Gastroesophageal sphincter (tissue), 4 donors: Measurements from ENCODE around the gene CCDC185. TPM values are rescaled to one million over a fixed set of nuclear protein-coding genes. Genes with fewer than 3 reads are reported as not detected.
A peak's percentile ranks its signal among the peaks of the same experiment; 100 is the strongest.

Experiments
- ATAC-seq: fragments of 150-250 bp; one replicate; pipeline ENCODE4 v1.9.1; 2016; ENCODE audit warnings: mild to moderate bottlenecking, moderate library complexity
- H3K27ac ChIP-seq, 4 donors: fragments of 200-600 bp; sonication (generic) in 3 of 4; 1 replicate in 3 of 4; 2 replicates in 1 of 4; pipeline ENCODE4 v1.5.1; 2016 to 2019
- H3K27me3 ChIP-seq: fragments of 200-600 bp; sonication (generic); one replicate; pipeline ENCODE4 v1.5.1; 2019
- H3K36me3 ChIP-seq, 2 donors: fragments of 200-600 bp; sonication (generic); one replicate each; pipeline ENCODE4 v1.5.1; 2019; ENCODE audit warnings: control low read depth in 1 of 2
- H3K4me1 ChIP-seq, 3 donors: fragments of 200-600 bp; sonication (generic); 1 replicate in 2 of 3; 2 replicates in 1 of 3; pipeline ENCODE4 v1.5.1; 2016 to 2019; ENCODE audit warnings: control low read depth in 2 of 3
- H3K4me3 ChIP-seq, 2 donors: fragments of 200-600 bp; sonication (generic); one replicate each; pipeline ENCODE4 v1.5.1; 2019; ENCODE audit warnings: mild to moderate bottlenecking in 1 of 2, moderate library complexity in 1 of 2
- H3K9me3 ChIP-seq, 3 donors: fragments of 200-600 bp; sonication (generic); one replicate each; pipeline ENCODE4 v1.5.1; 2017 to 2019; ENCODE audit warnings: control low read depth in 2 of 3
- EP300 ChIP-seq: sonication (generic); formaldehyde crosslinking; IDR thresholded peaks from one replicate; pipeline ENCODE4 v1.6.1; 2017; ENCODE audit warnings: antibody characterized with exemption, mild to moderate bottlenecking
- POLR2A ChIP-seq, 2 donors: fragments of 450-650 bp; IDR thresholded peaks; one replicate each; pipeline ENCODE4 v1.6.1; 2017; ENCODE audit warnings: antibody characterized with exemption in 2 of 2, mild to moderate bottlenecking in 2 of 2, moderate library complexity in 1 of 2
- POLR2AphosphoS5 ChIP-seq: sonication (generic); formaldehyde crosslinking; IDR thresholded peaks from one replicate; pipeline ENCODE4 v1.6.1; 2017; ENCODE audit warnings: antibody characterized with exemption
- WGBS, 2 donors: methylation state at CpG; one replicate each; pipeline ENCODE4 v1.1.5; 2018; ENCODE audit warnings: low coverage in 1 of 2; 5-methylcytosine and 5-hydroxymethylcytosine counted together
- total RNA-seq, 4 donors: library from RNA; depleted of rRNA; stranded (reverse); fragments of >200 nt; gene quantifications; one replicate each; pipeline ENCODE4 v1.1.0, GENCODE V29; 2016
- TF ChIP-seq, protein P1 (sequence below), 4 experiments: fragments of 200-600 bp in 2 of 4; fragments of 450-650 bp in 2 of 4; sonication (generic) in 1 of 4; IDR thresholded peaks; one replicate each; pipeline ENCODE4 v1.5.1; 2017 to 2019; ENCODE audit warnings: antibody characterized with exemption in 4 of 4, mild to moderate bottlenecking in 2 of 4, moderate library complexity in 2 of 4

The CCDC185 gene
- total RNA-seq, 4 donors from 2014 or later = 0.50 TPM; not detected in 3

DNA sequence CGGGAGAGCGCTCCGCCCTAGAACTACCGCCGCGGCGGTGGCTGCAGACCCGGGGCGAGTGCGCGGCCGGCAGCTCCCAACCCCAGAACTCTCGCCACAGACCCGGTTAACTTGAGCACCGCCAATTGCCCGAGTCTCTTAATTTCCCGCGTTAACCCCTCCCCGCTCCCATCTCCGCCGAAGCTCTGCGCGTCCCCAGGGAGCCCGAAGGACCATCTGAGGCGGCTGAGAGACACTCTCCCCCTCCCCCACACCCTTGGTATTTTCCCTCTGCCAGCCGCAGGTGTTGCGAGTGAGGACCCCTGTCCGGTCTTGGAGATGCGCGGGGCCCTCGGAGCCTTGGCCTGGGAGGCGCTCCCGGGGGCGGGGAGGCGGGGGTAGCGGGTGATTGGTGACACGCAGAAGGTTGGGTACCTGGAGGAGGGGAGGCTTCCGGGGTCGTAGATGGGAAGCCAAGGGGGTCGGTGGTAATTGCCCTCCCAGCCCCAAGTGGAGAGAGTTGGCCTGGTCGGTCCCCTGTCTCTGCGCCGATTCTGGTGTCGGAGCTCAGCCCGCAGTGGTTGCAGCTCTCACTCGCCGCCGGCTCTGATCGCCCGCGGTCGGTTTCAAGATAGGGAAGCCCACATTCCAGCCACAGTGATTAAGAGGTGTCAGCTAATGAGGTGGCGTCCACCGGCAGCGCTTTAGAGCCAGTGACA lies 28.4 kb upstream of the CCDC185 start:
- TF ChIP-seq, protein P1, sequence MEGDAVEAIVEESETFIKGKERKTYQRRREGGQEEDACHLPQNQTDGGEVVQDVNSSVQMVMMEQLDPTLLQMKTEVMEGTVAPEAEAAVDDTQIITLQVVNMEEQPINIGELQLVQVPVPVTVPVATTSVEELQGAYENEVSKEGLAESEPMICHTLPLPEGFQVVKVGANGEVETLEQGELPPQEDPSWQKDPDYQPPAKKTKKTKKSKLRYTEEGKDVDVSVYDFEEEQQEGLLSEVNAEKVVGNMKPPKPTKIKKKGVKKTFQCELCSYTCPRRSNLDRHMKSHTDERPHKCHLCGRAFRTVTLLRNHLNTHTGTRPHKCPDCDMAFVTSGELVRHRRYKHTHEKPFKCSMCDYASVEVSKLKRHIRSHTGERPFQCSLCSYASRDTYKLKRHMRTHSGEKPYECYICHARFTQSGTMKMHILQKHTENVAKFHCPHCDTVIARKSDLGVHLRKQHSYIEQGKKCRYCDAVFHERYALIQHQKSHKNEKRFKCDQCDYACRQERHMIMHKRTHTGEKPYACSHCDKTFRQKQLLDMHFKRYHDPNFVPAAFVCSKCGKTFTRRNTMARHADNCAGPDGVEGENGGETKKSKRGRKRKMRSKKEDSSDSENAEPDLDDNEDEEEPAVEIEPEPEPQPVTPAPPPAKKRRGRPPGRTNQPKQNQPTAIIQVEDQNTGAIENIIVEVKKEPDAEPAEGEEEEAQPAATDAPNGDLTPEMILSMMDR (IDR thresholded peaks at IDR 0.05) = no peak
- TF ChIP-seq POLR2A (IDR thresholded peaks at IDR 0.05) (no peak), POLR2AphosphoS5 (no peak), EP300 (no peak)
- Histone ChIP-seq H3K4me3 (peak overlapping the region; percentile 37 to 65), H3K36me3 (no peaks in the 10 kb centered on the region), H3K27ac (peak overlapping the region in 2 of 4 donors; percentile 54 to 62), H3K27me3 (peaks cover 10% of the 10 kb centered on the region), H3K4me1 (peaks cover 0 to 32% (median 12%) of the 10 kb centered on the region in 3 donors), H3K9me3 (no peaks in the 10 kb centered on the region)
- WGBS, 2 donors = 0 to 12% methylated on average over 1 to 5 of the region's 55 CpGs
- ATAC-seq = peak; percentile 29

DNA sequence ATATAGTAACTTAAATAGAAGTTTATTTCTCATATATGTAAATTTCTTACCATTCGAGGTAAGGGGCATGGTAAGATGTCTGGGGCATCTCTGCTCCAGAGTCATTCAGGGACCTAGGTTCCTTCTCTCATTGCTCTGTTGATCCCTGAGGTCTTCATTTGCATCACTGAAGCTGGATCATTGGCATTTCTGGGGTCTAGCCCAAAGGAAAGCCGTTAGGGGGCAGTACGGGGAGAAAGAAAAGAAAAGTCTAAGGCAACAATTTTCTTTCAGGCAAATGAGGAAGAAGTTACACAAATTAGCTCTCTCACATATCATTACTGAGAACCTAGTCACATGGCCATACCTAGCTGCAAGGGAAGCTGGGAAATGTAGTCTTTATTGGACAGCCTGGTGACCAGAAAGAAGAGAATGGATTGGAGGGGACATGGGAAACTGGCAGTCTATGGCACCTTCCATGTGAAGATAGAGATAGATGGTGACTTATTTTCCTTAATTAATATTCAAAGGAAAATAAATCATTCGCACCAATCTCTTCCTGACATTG lies 19.1 kb upstream of the CCDC185 start:
- no peak for ATAC-seq
- TF ChIP-seq POLR2AphosphoS5 = no peak
- TF ChIP-seq EP300 = no peak
- TF ChIP-seq POLR2A (IDR thresholded peaks at IDR 0.05) = no peak
- TF ChIP-seq, protein P1 (IDR thresholded peaks at IDR 0.05) = no peak
- peaks cover 0 to 22% (median 0%) of the 10 kb centered on the region in 3 donors for H3K9me3 ChIP-seq
- WGBS, 2 donors = 74 to 76% methylated on average over 2 to 4 of the region's 4 CpGs
- H3K4me1 ChIP-seq = no peaks in the 10 kb centered on the region
- peaks cover 4% of the 10 kb centered on the region for H3K27me3 ChIP-seq
- H3K4me3 ChIP-seq = no peak overlapping the region
- H3K36me3 ChIP-seq = no peaks in the 10 kb centered on the region
- no peak overlapping the region for H3K27ac ChIP-seq

DNA sequence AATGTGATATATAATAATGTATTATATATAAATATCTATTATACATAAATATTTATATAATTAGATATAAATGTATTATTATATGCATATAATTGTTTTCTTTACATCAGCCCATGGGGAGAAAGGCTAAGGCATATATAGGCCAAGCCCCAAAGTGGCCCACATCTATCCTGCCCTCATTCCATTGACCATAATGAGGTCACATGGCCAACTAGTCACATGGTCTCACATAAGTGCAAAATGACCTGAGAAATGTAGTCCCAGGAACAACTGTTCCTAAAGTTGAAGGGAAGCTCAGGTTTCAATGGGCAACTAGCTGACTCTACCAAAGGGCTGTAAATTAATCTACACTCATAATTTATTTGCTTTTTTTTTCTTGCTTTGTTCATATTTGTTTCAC lies 14.5 kb upstream of the CCDC185 start:
- H3K36me3 ChIP-seq = no peaks in the 10 kb centered on the region
- no peak overlapping the region for H3K27ac ChIP-seq
- H3K4me3 ChIP-seq = no peak overlapping the region
- TF ChIP-seq, protein P1 (IDR thresholded peaks at IDR 0.05) = no peak
- TF ChIP-seq EP300 = no peak
- no peak for TF ChIP-seq POLR2A (IDR thresholded peaks at IDR 0.05)
- H3K4me1 ChIP-seq = no peaks in the 10 kb centered on the region
- peaks cover 0 to 11% (median 0%) of the 10 kb centered on the region in 3 donors for H3K9me3 ChIP-seq
- no peak for ATAC-seq
- peaks cover 4% of the 10 kb centered on the region for H3K27me3 ChIP-seq

DNA sequence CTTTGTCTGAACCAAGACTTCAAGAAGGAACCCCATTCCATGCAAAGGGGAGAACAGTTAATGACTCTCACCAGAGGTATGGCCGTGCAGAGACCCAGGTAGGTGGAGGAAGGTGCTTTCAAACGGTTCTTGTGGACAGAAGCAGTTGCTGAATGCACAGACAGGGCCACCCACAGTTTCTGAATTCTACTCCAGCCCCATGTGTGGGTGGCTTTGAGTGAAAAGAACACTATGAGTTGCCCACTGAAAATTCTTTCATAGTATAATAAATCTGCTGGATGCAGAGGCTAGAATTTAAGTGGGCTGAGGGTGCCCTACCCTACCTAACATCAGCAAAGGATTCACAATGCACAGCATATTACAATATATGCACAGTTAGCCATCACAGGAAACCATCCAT lies 7.2 kb upstream of the CCDC185 start:
- Histone ChIP-seq H3K9me3 (no peaks in the 10 kb centered on the region), H3K4me3 (no peak overlapping the region), H3K27ac (no peak overlapping the region), H3K36me3 (no peaks in the 10 kb centered on the region), H3K4me1 (no peaks in the 10 kb centered on the region), H3K27me3 (peaks cover 6% of the 10 kb centered on the region)
- TF ChIP-seq POLR2AphosphoS5 (no peak), POLR2A (IDR thresholded peaks at IDR 0.05) (no peak), EP300 (no peak)
- TF ChIP-seq, protein P1 (IDR thresholded peaks at IDR 0.05) = no peak
- 60% methylated on average over 1 of the region's 2 CpGs; no CpG with 5 or more reads in 1 of the 2 donors for WGBS, 2 donors
- ATAC-seq = no peak

DNA sequence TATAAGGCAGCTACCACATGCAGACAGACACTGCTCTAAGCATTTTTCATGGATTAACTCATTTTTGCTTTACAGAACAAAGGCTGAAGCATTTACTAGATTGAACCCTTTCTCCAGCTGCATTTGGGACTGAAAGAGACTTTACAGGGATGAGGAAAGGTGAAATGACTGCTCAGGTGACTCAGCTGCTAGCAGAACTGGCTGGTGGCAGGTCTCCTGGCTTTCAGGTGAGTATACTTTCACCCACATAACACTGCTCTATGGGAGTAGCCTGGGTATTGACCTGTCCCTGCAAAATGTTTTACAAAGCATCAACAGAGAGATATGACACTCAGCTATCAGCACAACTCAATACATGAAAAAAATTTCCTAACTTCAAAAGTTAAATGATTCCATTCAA lies 2.6 kb upstream of the CCDC185 start:
- no peak overlapping the region for H3K4me3 ChIP-seq
- peaks cover 0 to 14% (median 3%) of the 10 kb centered on the region in 3 donors for H3K4me1 ChIP-seq
- H3K36me3 ChIP-seq = no peaks in the 10 kb centered on the region
- H3K27ac ChIP-seq = no peak overlapping the region
- peaks cover 19% of the 10 kb centered on the region for H3K27me3 ChIP-seq
- H3K9me3 ChIP-seq = peaks cover 0 to 6% (median 0%) of the 10 kb centered on the region in 3 donors
- no peak for TF ChIP-seq POLR2AphosphoS5
- ATAC-seq = no peak
